ENCODE data around the gene UGGT2. TPM values are rescaled to one million over a fixed set of nuclear protein-coding genes. Genes with fewer than 3 reads are reported as not detected.
"Not testable (repeated sequence)": the region's sequence is repeated elsewhere in the genome, so short reads cannot be mapped to it uniquely, and the experiment has no call there.

UGGT2 gene
- total and polyA plus RNA-seq, 4 donors: 25.4 to 74.7 (median 41.1) TPM

- H3K27ac ChIP-seq (ENCODE audit: low read depth, low read length): no peak overlapping the region
- peaks cover 3% of the 10 kb centered on the region for H3K36me3 ChIP-seq (ENCODE audit: control insufficient read depth, insufficient read depth, low read length)
- no CpG with 5 or more reads among the region's 4 CpGs for WGBS (ENCODE audit: insufficient coverage)
- no peaks in the 10 kb centered on the region for H3K27me3 ChIP-seq (ENCODE audit: control insufficient read depth, insufficient read depth, low read length)
- H3K4me1 ChIP-seq (ENCODE audit: control insufficient read depth, insufficient read depth, low read length): no peaks in the 10 kb centered on the region
- peaks cover 5% of the 10 kb centered on the region for H3K9me3 ChIP-seq (ENCODE audit: control insufficient read depth, insufficient read depth, low read length)
- no peak overlapping the region for H3K4me3 ChIP-seq (ENCODE audit: low read depth, low read length)
- DNase-seq (ENCODE audit: low read depth in 4 of 6, low spot score in 6 of 6): no peak
These were observed 251.4 kb downstream of the UGGT2 start for GRCh38 chr13:95801825-95802224.

GRCh38 chr13:95800436-95800835, 252.8 kb downstream of the UGGT2 start:
- Histone ChIP-seq H3K4me3 (ENCODE audit: low read depth, low read length) (no peak overlapping the region), H3K27ac (ENCODE audit: low read depth, low read length) (no peak overlapping the region), H3K9me3 (ENCODE audit: control insufficient read depth, insufficient read depth, low read length) (no peaks in the 10 kb centered on the region), H3K27me3 (ENCODE audit: control insufficient read depth, insufficient read depth, low read length) (no peaks in the 10 kb centered on the region), H3K4me1 (ENCODE audit: control insufficient read depth, insufficient read depth, low read length) (no peaks in the 10 kb centered on the region), H3K36me3 (ENCODE audit: control insufficient read depth, insufficient read depth, low read length) (peaks cover 3% of the 10 kb centered on the region)
- WGBS (ENCODE audit: insufficient coverage): no CpG with 5 or more reads among the region's 1 CpG
- DNase-seq (ENCODE audit: low read depth in 4 of 6, low spot score in 6 of 6): no peak

- H3K4me1 ChIP-seq (ENCODE audit: control insufficient read depth, insufficient read depth, low read length): no peaks in the 10 kb centered on the region
- WGBS (ENCODE audit: insufficient coverage): no CpG with 5 or more reads among the region's 2 CpGs
- no peak overlapping the region for H3K4me3 ChIP-seq (ENCODE audit: low read depth, low read length)
- H3K27me3 ChIP-seq (ENCODE audit: control insufficient read depth, insufficient read depth, low read length): no peaks in the 10 kb centered on the region
- no peak overlapping the region for H3K27ac ChIP-seq (ENCODE audit: low read depth, low read length)
- peaks cover 9% of the 10 kb centered on the region for H3K36me3 ChIP-seq (ENCODE audit: control insufficient read depth, insufficient read depth, low read length)
- no peaks in the 10 kb centered on the region for H3K9me3 ChIP-seq (ENCODE audit: control insufficient read depth, insufficient read depth, low read length)
- DNase-seq (ENCODE audit: low read depth in 4 of 6, low spot score in 6 of 6): no peak
These were observed 256.2 kb downstream of the UGGT2 start for GRCh38 chr13:95797016-95797415.

- H3K4me1 ChIP-seq (ENCODE audit: control insufficient read depth, insufficient read depth, low read length): no peaks in the 10 kb centered on the region
- DNase-seq (ENCODE audit: low read depth in 4 of 6, low spot score in 6 of 6): no peak
- no peak overlapping the region for H3K4me3 ChIP-seq (ENCODE audit: low read depth, low read length)
- no peaks in the 10 kb centered on the region for H3K27me3 ChIP-seq (ENCODE audit: control insufficient read depth, insufficient read depth, low read length)
- WGBS (ENCODE audit: insufficient coverage): 100% methylated on average over 1 of the region's 3 CpGs
- peaks cover 6% of the 10 kb centered on the region for H3K36me3 ChIP-seq (ENCODE audit: control insufficient read depth, insufficient read depth, low read length)
- H3K27ac ChIP-seq (ENCODE audit: low read depth, low read length): no peak overlapping the region
- no peaks in the 10 kb centered on the region for H3K9me3 ChIP-seq (ENCODE audit: control insufficient read depth, insufficient read depth, low read length)
These were observed 259.4 kb downstream of the UGGT2 start for GRCh38 chr13:95793781-95794180.

- Histone ChIP-seq H3K4me1 (ENCODE audit: control insufficient read depth, insufficient read depth, low read length) (no peaks in the 10 kb centered on the region), H3K36me3 (ENCODE audit: control insufficient read depth, insufficient read depth, low read length) (peaks cover 6% of the 10 kb centered on the region), H3K27me3 (ENCODE audit: control insufficient read depth, insufficient read depth, low read length) (no peaks in the 10 kb centered on the region), H3K4me3 (ENCODE audit: low read depth, low read length) (no peak overlapping the region), H3K9me3 (ENCODE audit: control insufficient read depth, insufficient read depth, low read length) (no peaks in the 10 kb centered on the region), H3K27ac (ENCODE audit: low read depth, low read length) (no peak overlapping the region)
- WGBS (ENCODE audit: insufficient coverage): no CpG with 5 or more reads among the region's 3 CpGs
- peak in 1 of 6 donors; percentile 75 for DNase-seq (ENCODE audit: low read depth in 4 of 6, low spot score in 6 of 6)
These were observed 260.1 kb downstream of the UGGT2 start for GRCh38 chr13:95793018-95793555.

GRCh38 chr13:95791084-95791722, 262.0 kb downstream of the UGGT2 start:
- H3K9me3 ChIP-seq (ENCODE audit: control insufficient read depth, insufficient read depth, low read length): no peaks in the 10 kb centered on the region
- no peak overlapping the region for H3K27ac ChIP-seq (ENCODE audit: low read depth, low read length)
- H3K27me3 ChIP-seq (ENCODE audit: control insufficient read depth, insufficient read depth, low read length): no peaks in the 10 kb centered on the region
- no peaks in the 10 kb centered on the region for H3K4me1 ChIP-seq (ENCODE audit: control insufficient read depth, insufficient read depth, low read length)
- H3K4me3 ChIP-seq (ENCODE audit: low read depth, low read length): no peak overlapping the region
- DNase-seq (ENCODE audit: low read depth in 4 of 6, low spot score in 6 of 6): no peak
- 64% methylated on average over 2 of the region's 7 CpGs for WGBS (ENCODE audit: insufficient coverage)
- H3K36me3 ChIP-seq (ENCODE audit: control insufficient read depth, insufficient read depth, low read length): peaks cover 6% of the 10 kb centered on the region

GRCh38 chr13:95789315-95789714, 263.9 kb downstream of the UGGT2 start:
- not testable (repeated sequence) for H3K36me3 ChIP-seq (ENCODE audit: control insufficient read depth, insufficient read depth, low read length); H3K9me3 ChIP-seq (ENCODE audit: control insufficient read depth, insufficient read depth, low read length); H3K27me3 ChIP-seq (ENCODE audit: control insufficient read depth, insufficient read depth, low read length); H3K4me3 ChIP-seq (ENCODE audit: low read depth, low read length); DNase-seq (ENCODE audit: low read depth in 4 of 6, low spot score in 6 of 6); H3K27ac ChIP-seq (ENCODE audit: low read depth, low read length); H3K4me1 ChIP-seq (ENCODE audit: control insufficient read depth, insufficient read depth, low read length)

GRCh38 chr13:95788100-95788463, 265.1 kb downstream of the UGGT2 start:
- H3K4me3 ChIP-seq (ENCODE audit: low read depth, low read length): no peak overlapping the region
- DNase-seq (ENCODE audit: low read depth in 4 of 6, low spot score in 6 of 6): no peak
- no peak overlapping the region for H3K27ac ChIP-seq (ENCODE audit: low read depth, low read length)
- H3K36me3 ChIP-seq (ENCODE audit: control insufficient read depth, insufficient read depth, low read length): peaks cover 4% of the 10 kb centered on the region
- WGBS (ENCODE audit: insufficient coverage): 71% methylated on average over 1 of the region's 2 CpGs
- no peaks in the 10 kb centered on the region for H3K27me3 ChIP-seq (ENCODE audit: control insufficient read depth, insufficient read depth, low read length)
- H3K4me1 ChIP-seq (ENCODE audit: control insufficient read depth, insufficient read depth, low read length): no peaks in the 10 kb centered on the region
- H3K9me3 ChIP-seq (ENCODE audit: control insufficient read depth, insufficient read depth, low read length): no peaks in the 10 kb centered on the region

GRCh38 chr13:95787356-95788099, 265.7 kb downstream of the UGGT2 start:
- Histone ChIP-seq H3K4me3 (ENCODE audit: low read depth, low read length) (no peak overlapping the region), H3K36me3 (ENCODE audit: control insufficient read depth, insufficient read depth, low read length) (no peaks in the 10 kb centered on the region), H3K9me3 (ENCODE audit: control insufficient read depth, insufficient read depth, low read length) (no peaks in the 10 kb centered on the region), H3K4me1 (ENCODE audit: control insufficient read depth, insufficient read depth, low read length) (no peaks in the 10 kb centered on the region), H3K27me3 (ENCODE audit: control insufficient read depth, insufficient read depth, low read length) (no peaks in the 10 kb centered on the region), H3K27ac (ENCODE audit: low read depth, low read length) (no peak overlapping the region)
- no peak for DNase-seq (ENCODE audit: low read depth in 4 of 6, low spot score in 6 of 6)
- 80% methylated on average over 1 of the region's 1 CpG for WGBS (ENCODE audit: insufficient coverage)

- Histone ChIP-seq H3K4me3 (ENCODE audit: low read depth, low read length) (no peak overlapping the region), H3K27ac (ENCODE audit: low read depth, low read length) (no peak overlapping the region), H3K36me3 (ENCODE audit: control insufficient read depth, insufficient read depth, low read length) (no peaks in the 10 kb centered on the region), H3K27me3 (ENCODE audit: control insufficient read depth, insufficient read depth, low read length) (no peaks in the 10 kb centered on the region), H3K4me1 (ENCODE audit: control insufficient read depth, insufficient read depth, low read length) (no peaks in the 10 kb centered on the region), H3K9me3 (ENCODE audit: control insufficient read depth, insufficient read depth, low read length) (no peaks in the 10 kb centered on the region)
- no CpG with 5 or more reads among the region's 3 CpGs for WGBS (ENCODE audit: insufficient coverage)
- DNase-seq (ENCODE audit: low read depth in 4 of 6, low spot score in 6 of 6): no peak
These were observed 268.3 kb downstream of the UGGT2 start for GRCh38 chr13:95784900-95785290.
